ENCODE results near the gene SPEM3. TPM values are rescaled to one million over a fixed set of nuclear protein-coding genes. Genes with fewer than 3 reads are reported as not detected.

Gene SPEM3
- total RNA-seq, 3 donors from 2014 or later = not detected

DNA sequence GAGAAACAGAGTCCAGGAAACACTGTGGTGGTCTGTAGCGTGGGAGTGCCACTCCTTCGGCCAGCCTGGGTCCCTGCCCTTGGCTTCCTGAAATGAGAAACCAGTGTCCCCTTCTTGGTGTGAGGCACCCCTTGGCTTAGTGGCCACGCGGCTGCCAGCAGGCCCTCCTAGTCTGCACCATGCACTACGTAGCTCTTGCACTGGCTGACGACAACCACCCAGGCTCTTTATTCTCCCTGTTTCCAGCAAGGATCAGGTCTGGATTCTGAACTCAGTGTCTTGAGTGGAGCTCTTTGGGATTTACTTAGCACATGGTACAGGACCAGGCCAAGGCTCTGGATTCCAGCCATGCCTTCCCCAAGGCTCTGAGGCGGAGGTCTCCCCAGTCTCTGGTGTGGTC is 1.1 kb upstream of the SPEM3 start:
- H3K27ac ChIP-seq = no peak overlapping the region
- H3K9me3 ChIP-seq = no peaks in the 10 kb centered on the region
- no peak overlapping the region for H3K4me3 ChIP-seq
- no peak for DNase-seq (ENCODE audit: low spot score in 2 of 2)
- intact Hi-C loops (cut with DNase I; ENCODE audit: low total_unique reads) = loop anchor here (1.0 kb wide), 1 partner anchor 41 kb away; no protein-coding TSS in a partner anchor
- TF ChIP-seq POLR2AphosphoS5 (IDR thresholded peaks at IDR 0.05) (no peak), POLR2A (IDR thresholded peaks at IDR 0.05) (no peak)
- TF ChIP-seq, protein P1, sequence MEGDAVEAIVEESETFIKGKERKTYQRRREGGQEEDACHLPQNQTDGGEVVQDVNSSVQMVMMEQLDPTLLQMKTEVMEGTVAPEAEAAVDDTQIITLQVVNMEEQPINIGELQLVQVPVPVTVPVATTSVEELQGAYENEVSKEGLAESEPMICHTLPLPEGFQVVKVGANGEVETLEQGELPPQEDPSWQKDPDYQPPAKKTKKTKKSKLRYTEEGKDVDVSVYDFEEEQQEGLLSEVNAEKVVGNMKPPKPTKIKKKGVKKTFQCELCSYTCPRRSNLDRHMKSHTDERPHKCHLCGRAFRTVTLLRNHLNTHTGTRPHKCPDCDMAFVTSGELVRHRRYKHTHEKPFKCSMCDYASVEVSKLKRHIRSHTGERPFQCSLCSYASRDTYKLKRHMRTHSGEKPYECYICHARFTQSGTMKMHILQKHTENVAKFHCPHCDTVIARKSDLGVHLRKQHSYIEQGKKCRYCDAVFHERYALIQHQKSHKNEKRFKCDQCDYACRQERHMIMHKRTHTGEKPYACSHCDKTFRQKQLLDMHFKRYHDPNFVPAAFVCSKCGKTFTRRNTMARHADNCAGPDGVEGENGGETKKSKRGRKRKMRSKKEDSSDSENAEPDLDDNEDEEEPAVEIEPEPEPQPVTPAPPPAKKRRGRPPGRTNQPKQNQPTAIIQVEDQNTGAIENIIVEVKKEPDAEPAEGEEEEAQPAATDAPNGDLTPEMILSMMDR (IDR thresholded peaks at IDR 0.05) = no peak
- no peaks in the 10 kb centered on the region for H3K36me3 ChIP-seq
- H3K27me3 ChIP-seq = no peaks in the 10 kb centered on the region
- H3K4me1 ChIP-seq = no peaks in the 10 kb centered on the region

DNA sequence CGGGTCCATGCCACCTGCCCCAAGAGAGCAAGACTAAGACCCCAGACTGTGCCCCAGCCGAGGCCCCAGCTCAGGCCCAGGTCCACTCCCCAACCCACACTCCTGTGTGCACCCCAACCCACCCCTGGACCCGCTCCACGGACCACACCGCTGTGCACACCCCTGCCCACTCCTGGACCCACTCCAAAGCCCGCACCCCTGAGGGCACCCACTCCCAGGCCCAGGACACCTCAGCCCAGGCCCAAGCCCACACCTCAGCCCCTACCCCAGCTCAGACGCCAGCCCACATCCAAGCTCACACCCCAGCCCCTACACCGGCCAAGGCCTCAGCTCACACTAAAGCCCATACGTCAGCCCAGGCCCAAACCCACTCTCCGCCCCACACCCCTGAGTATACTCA is 1.1 kb downstream of the SPEM3 start:
- Histone ChIP-seq H3K9me3 (no peaks in the 10 kb centered on the region), H3K27me3 (no peaks in the 10 kb centered on the region), H3K36me3 (no peaks in the 10 kb centered on the region), H3K27ac (no peak overlapping the region), H3K4me1 (no peaks in the 10 kb centered on the region), H3K4me3 (no peak overlapping the region)
- no peak for DNase-seq (ENCODE audit: low spot score in 2 of 2)
- intact Hi-C loops (cut with DNase I; ENCODE audit: low total_unique reads) = loop anchor here (10.0 kb wide), 2 partner anchors 55 to 75 kb away; partner anchors contain the start of genes KCTD11, POLR2A, SLC35G6 and TMEM95
- TF ChIP-seq, protein P1 (IDR thresholded peaks at IDR 0.05) = no peak
- TF ChIP-seq POLR2A (IDR thresholded peaks at IDR 0.05) = no peak
- no peak for TF ChIP-seq POLR2AphosphoS5 (IDR thresholded peaks at IDR 0.05)

DNA sequence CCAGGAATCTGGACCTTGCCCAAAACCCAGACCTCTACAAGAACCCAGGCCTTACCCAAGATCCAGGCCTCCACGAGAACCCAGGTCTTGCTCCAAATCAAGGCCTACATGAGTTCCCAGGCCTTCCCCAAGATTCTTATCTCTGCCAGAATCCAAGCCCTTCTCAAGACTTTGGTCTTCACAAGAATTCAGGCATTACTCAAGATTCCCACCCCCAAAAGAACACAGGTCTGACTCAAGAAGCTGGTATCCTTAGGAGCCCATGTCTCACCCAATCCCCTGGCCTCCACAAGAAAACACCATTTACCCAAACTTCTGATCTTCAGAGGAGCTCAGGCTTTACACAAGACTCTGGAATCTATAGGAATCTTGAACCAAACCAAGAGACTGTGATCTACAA is 2.6 kb downstream of the SPEM3 start:
- intact Hi-C loops (cut with DNase I; ENCODE audit: low total_unique reads) = loop anchor here (10.0 kb wide), 2 partner anchors 54 to 76 kb away; partner anchors contain the start of genes KCTD11, POLR2A, SLC35G6 and TMEM95
- DNase-seq (ENCODE audit: low spot score in 2 of 2) = no peak

DNA sequence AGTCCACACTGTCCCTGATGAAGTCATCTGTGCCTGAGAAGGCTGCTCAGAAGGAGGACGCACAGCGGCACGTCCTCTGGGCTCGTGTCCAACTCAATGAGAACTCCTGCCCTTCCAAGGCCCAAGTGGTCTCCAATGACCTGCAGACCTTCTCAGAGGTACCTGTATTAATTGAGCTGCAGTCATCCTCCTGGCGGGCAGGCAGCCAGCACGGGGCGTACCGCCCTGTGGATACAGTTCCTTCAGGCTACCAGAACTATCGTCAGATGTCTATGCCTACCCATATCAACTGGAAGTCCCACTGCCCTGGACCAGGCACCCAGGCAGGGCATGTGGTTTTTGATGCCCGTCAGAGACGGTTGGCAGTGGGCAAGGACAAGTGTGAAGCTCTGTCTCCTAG is 3.6 kb downstream of the SPEM3 start:
- peaks cover 0 to 7% of the 10 kb centered on the region in 2 donors for H3K4me1 ChIP-seq
- intact Hi-C loops (cut with DNase I; ENCODE audit: low total_unique reads) = loop anchor here (10.0 kb wide), 2 partner anchors 53 to 77 kb away; partner anchors contain the start of genes KCTD11, POLR2A, SLC35G6 and TMEM95
- no peaks in the 10 kb centered on the region for H3K36me3 ChIP-seq
- no peak overlapping the region for H3K4me3 ChIP-seq
- H3K27me3 ChIP-seq = no peaks in the 10 kb centered on the region
- no peaks in the 10 kb centered on the region for H3K9me3 ChIP-seq
- TF ChIP-seq POLR2A (IDR thresholded peaks at IDR 0.05) (no peak), POLR2AphosphoS5 (IDR thresholded peaks at IDR 0.05) (no peak)
- TF ChIP-seq, protein P1 (IDR thresholded peaks at IDR 0.05) = no peak
- no peak overlapping the region for H3K27ac ChIP-seq
- no peak for DNase-seq (ENCODE audit: low spot score in 2 of 2)

More for the DNA sequence above, 2.6 kb downstream of the SPEM3 start:
- H3K36me3 ChIP-seq = no peaks in the 10 kb centered on the region
- no peaks in the 10 kb centered on the region for H3K27me3 ChIP-seq
- no peak overlapping the region for H3K27ac ChIP-seq
- TF ChIP-seq POLR2A (IDR thresholded peaks at IDR 0.05) (no peak), POLR2AphosphoS5 (IDR thresholded peaks at IDR 0.05) (no peak)
- TF ChIP-seq, protein P1 (IDR thresholded peaks at IDR 0.05) = no peak
- H3K4me3 ChIP-seq = no peak overlapping the region
- H3K9me3 ChIP-seq = no peaks in the 10 kb centered on the region
- H3K4me1 ChIP-seq = peaks cover 0 to 3% of the 10 kb centered on the region in 2 donors

DNA sequence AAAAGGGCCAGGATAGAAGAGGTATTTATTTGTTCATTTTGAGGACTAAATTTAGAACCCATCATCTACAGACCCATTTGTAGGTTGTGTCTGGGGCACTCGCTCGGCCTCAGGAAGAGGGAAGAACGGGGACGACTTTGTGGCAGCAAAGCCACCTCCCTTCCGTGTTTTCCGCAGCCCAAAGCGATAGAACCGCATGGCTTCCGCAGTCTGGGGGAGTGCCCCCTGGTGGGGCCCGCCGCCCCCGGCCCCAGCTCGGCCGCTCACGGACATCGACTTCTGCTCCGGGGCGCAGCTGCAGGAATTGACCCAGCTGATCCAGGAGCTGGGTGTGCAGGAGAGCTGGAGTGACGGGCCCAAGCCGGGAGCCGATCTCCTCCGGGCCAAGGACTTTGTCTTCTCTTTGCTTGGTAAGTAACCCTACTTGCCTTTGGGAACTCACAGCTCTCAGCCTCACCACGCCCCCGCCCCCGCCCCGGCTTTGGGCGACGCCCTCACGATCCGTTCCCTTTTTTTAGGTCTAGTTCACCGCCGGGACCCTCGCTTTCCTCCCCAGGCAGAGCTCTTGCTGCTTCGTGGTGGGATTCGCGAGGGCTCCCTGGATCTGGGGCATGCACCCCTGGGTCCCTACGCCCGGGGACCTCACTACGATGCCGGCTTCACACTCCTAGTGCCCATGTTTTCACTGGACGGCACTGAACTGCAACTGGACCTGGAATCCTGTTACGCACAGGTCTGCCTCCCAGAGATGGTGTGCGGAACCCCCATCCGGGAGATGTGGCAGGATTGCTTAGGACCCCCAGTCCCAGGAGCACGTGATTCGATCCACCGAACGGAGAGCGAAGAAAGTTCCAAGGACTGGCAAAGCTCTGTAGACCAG is 7.3 kb downstream of the SPEM3 start:
- Histone ChIP-seq H3K36me3 (no peaks in the 10 kb centered on the region), H3K4me1 (peaks cover 8 to 21% of the 10 kb centered on the region in 2 donors), H3K27me3 (no peaks in the 10 kb centered on the region), H3K4me3 (peak overlapping the region; percentile 46 to 81 (median 62)), H3K9me3 (no peaks in the 10 kb centered on the region), H3K27ac (peak overlapping the region; percentile 91 to 93)
- DNase-seq (ENCODE audit: low spot score in 2 of 2) = peak in 1 of 2 donors; percentile 63
- no peak for TF ChIP-seq POLR2AphosphoS5 (IDR thresholded peaks at IDR 0.05)
- TF ChIP-seq, protein P1 (IDR thresholded peaks at IDR 0.05) = no peak
- TF ChIP-seq POLR2A (IDR thresholded peaks at IDR 0.05) = no peak
- intact Hi-C loops (cut with DNase I; ENCODE audit: low total_unique reads) = loop anchor here (10.0 kb wide), 2 partner anchors 49 to 81 kb away; partner anchors contain the start of genes KCTD11, POLR2A, SLC35G6 and TMEM95
